IMR-90 (cell line): ENCODE results near the gene CPB1. TPM values are rescaled to one million over a fixed set of nuclear protein-coding genes. Genes with fewer than 3 reads are reported as not detected.

Experiments used
- ATAC-seq: fragments of 200-7000 bp; cut with Tn5 transposase; 2 replicates; pipeline ENCODE4 v1.9.1; 2020; ENCODE audit warnings: low read depth, mild to moderate bottlenecking, moderate library complexity
- BruUV-seq: library from RNA; stranded (reverse); fragments of 400-500 nt; replicated peaks from 2 replicates; lab custom pipeline; 2021; lab: Mats Ljungman, UMichigan
- CTCF ChIA-PET: fragments of 300-600 bp; formaldehyde crosslinking; extraction: SDS; loops from one replicate; lab custom pipeline; 2021; ENCODE audit warnings: antibody characterized with exemption; lab: Yijun Ruan, JAX
- POLR2A ChIA-PET: fragments of 300-600 bp; sonication (Branson Sonifier 250); formaldehyde crosslinking; loops from one replicate; lab custom pipeline; 2022; ENCODE audit warnings: antibody characterized with exemption; ENCODE audit not compliant: unreplicated experiment; lab: Charles Lee
- DNase-seq: peaks from one replicate; pipeline ENCODE4 v3.0.0; 2013
- H2AFZ ChIP-seq: replicated peaks from 2 replicates; pipeline ENCODE3; 2013; ENCODE audit warnings: low read length, mild to moderate bottlenecking; ENCODE audit not compliant: poor library complexity
- H2AK5ac ChIP-seq: 2 replicates; pipeline ENCODE4 v1.6.1; 2013; ENCODE audit warnings: low read depth, low read length, inconsistent platforms
- H2AK9ac ChIP-seq: replicated peaks from 2 replicates; pipeline ENCODE3; 2013; ENCODE audit warnings: mild to moderate bottlenecking, low read depth, low read length, moderate library complexity; ENCODE audit not compliant: poor library complexity
- H2BK120ac ChIP-seq: 2 replicates; pipeline ENCODE4 v1.6.1; 2013; ENCODE audit warnings: low read depth, low read length, inconsistent platforms
- H2BK15ac ChIP-seq: 3 replicates; pipeline ENCODE4 v1.6.1; 2013; ENCODE audit warnings: low read depth, low read length, inconsistent platforms
- H2BK20ac ChIP-seq: 2 replicates; pipeline ENCODE4 v1.6.1; 2013; ENCODE audit warnings: low read depth, mild to moderate bottlenecking, inconsistent platforms, low read length, moderate library complexity
- H2BK5ac ChIP-seq: 2 replicates; pipeline ENCODE4 v1.6.1; 2013; ENCODE audit warnings: mild to moderate bottlenecking, low read depth, low read length, inconsistent platforms; ENCODE audit not compliant: poor library complexity, severe bottlenecking
- H3K14ac ChIP-seq: replicated peaks from 2 replicates; pipeline ENCODE4 v1.6.1; 2013; ENCODE audit warnings: low read depth, low read length, inconsistent platforms
- H3K18ac ChIP-seq: 2 replicates; pipeline ENCODE4 v1.6.1; 2013; ENCODE audit warnings: low read depth, low read length, control low read depth
- H3K23ac ChIP-seq: 2 replicates; pipeline ENCODE4 v1.6.1; 2013; ENCODE audit warnings: low read depth, low read length, inconsistent platforms
- H3K27ac ChIP-seq: 2 replicates; pipeline ENCODE4 v1.5.1; 2013; ENCODE audit warnings: mild to moderate bottlenecking, control low read depth, low read length; ENCODE audit not compliant: insufficient read depth
- H3K27me3 ChIP-seq: 2 replicates; pipeline ENCODE4 v1.6.1; 2013; ENCODE audit warnings: low read length; ENCODE audit not compliant: control insufficient read depth, insufficient read depth
- H3K36me3 ChIP-seq: 2 replicates; pipeline ENCODE4 v1.6.1; 2013; ENCODE audit warnings: low read length, mixed read lengths; ENCODE audit not compliant: control insufficient read depth, insufficient read depth
- H3K4ac ChIP-seq: 2 replicates; pipeline ENCODE4 v1.6.1; 2013; ENCODE audit warnings: low read depth, low read length, inconsistent platforms
- H3K4me1 ChIP-seq: 2 replicates; pipeline ENCODE4 v1.6.1; 2013; ENCODE audit warnings: low read length, mixed read lengths; ENCODE audit not compliant: control insufficient read depth, insufficient read depth
- H3K4me2 ChIP-seq: 2 replicates; pipeline ENCODE4 v1.6.1; 2013; ENCODE audit warnings: low read depth, mild to moderate bottlenecking, control low read depth, low read length, moderate library complexity
- H3K4me3 ChIP-seq: 2 replicates; pipeline ENCODE4 v1.5.1; 2013; ENCODE audit warnings: low read depth, mild to moderate bottlenecking, control low read depth, low read length, moderate library complexity; ENCODE audit not compliant: insufficient read depth
- H3K56ac ChIP-seq: 2 replicates; pipeline ENCODE4 v1.6.1; 2013; ENCODE audit warnings: low read length, inconsistent platforms; ENCODE audit not compliant: insufficient read depth; ENCODE audit errors: extremely low read depth
- H3K79me1 ChIP-seq, 2 experiments: 2 replicates each; pipeline ENCODE4 v1.6.1; 2013; ENCODE audit warnings: low read length in 2 of 2, inconsistent platforms in 1 of 2, low read depth in 1 of 2
- H3K9ac ChIP-seq: 2 replicates; pipeline ENCODE4 v1.6.1; 2013; ENCODE audit warnings: low read depth, low read length, control low read depth
- H3K9me1 ChIP-seq: 2 replicates; pipeline ENCODE4 v1.6.1; 2013; ENCODE audit warnings: low read length, inconsistent platforms; ENCODE audit not compliant: insufficient read depth
- H3K9me3 ChIP-seq: 2 replicates; pipeline ENCODE4 v1.6.1; 2013; ENCODE audit warnings: low read length; ENCODE audit not compliant: control insufficient read depth, insufficient read depth
- H4K20me1 ChIP-seq: 2 replicates; pipeline ENCODE4 v1.6.1; 2013; ENCODE audit warnings: low read length, inconsistent platforms; ENCODE audit not compliant: insufficient read depth
- H4K5ac ChIP-seq: 2 replicates; pipeline ENCODE4 v1.6.1; 2013; ENCODE audit warnings: mild to moderate bottlenecking, low read depth, low read length, control low read depth
- H4K8ac ChIP-seq, 2 experiments: 2 replicates each; pipeline ENCODE4 v1.6.1; 2013; ENCODE audit warnings: low read depth in 2 of 2, low read length in 2 of 2, control low read depth in 1 of 2, inconsistent platforms in 1 of 2
- H4K91ac ChIP-seq: 2 replicates; pipeline ENCODE4 v1.6.1; 2013; ENCODE audit warnings: low read depth, low read length, inconsistent platforms; ENCODE audit not compliant: insufficient read depth
- BHLHE40 ChIP-seq: fragments of 150-350 bp; IDR thresholded peaks from 2 replicates; pipeline ENCODE4 v1.6.1; 2016; ENCODE audit warnings: mild to moderate bottlenecking, low read depth, low read length
- CEBPB ChIP-seq: IDR thresholded peaks from 2 replicates; pipeline ENCODE4 v1.6.1; 2012; ENCODE audit warnings: low read depth, low read length, improper control_type of control experiment
- CHD1 ChIP-seq: IDR thresholded peaks from 2 replicates; pipeline ENCODE4 v1.6.1; 2012; ENCODE audit warnings: low read depth, low read length, improper control_type of control experiment
- CTCF ChIP-seq: conservative IDR thresholded peaks from 2 replicates; pipeline ENCODE4 v1.5.1; 2012; ENCODE audit warnings: mild to moderate bottlenecking, low read depth, low read length, improper control_type of control experiment
- ELK1 ChIP-seq: fragments of 150-350 bp; IDR thresholded peaks from 2 replicates; pipeline ENCODE4 v1.6.1; 2016; ENCODE audit warnings: low read depth, mild to moderate bottlenecking, low read length, moderate library complexity, borderline replicate concordance
- FOS ChIP-seq: fragments of 150-350 bp; IDR thresholded peaks from 2 replicates; pipeline ENCODE4 v1.6.1; 2016; ENCODE audit warnings: low read depth, low read length
- MAFK ChIP-seq: IDR thresholded peaks from 2 replicates; pipeline ENCODE4 v1.6.1; 2012; ENCODE audit warnings: low read depth, low read length, improper control_type of control experiment
- MAZ ChIP-seq: IDR thresholded peaks from 2 replicates; pipeline ENCODE4 v1.6.1; 2012; ENCODE audit warnings: low read depth, mild to moderate bottlenecking, low read length, improper control_type of control experiment, moderate library complexity, borderline replicate concordance
- MXI1 ChIP-seq: IDR thresholded peaks from 2 replicates; pipeline ENCODE4 v1.6.1; 2012; ENCODE audit warnings: low read depth, mild to moderate bottlenecking, low read length, moderate library complexity, borderline replicate concordance
- NFE2L2 ChIP-seq: fragments of 150-350 bp; IDR thresholded peaks from 2 replicates; pipeline ENCODE4 v1.6.1; 2016; ENCODE audit warnings: low read depth, mild to moderate bottlenecking, low read length
- POLR2A ChIP-seq: IDR thresholded peaks from 2 replicates; pipeline ENCODE4 v1.6.1; 2012; ENCODE audit warnings: mild to moderate bottlenecking, low read depth, low read length
- RAD21 ChIP-seq: IDR thresholded peaks from 2 replicates; pipeline ENCODE4 v1.6.1; 2012; ENCODE audit warnings: low read length, improper control_type of control experiment
- RCOR1 ChIP-seq: IDR thresholded peaks from 2 replicates; pipeline ENCODE4 v1.6.1; 2012; ENCODE audit warnings: mild to moderate bottlenecking, low read length, improper control_type of control experiment; ENCODE audit not compliant: insufficient replicate concordance
- RFX5 ChIP-seq: IDR thresholded peaks from 2 replicates; pipeline ENCODE4 v1.8.0; 2012; ENCODE audit warnings: low read depth, mild to moderate bottlenecking, low read length, moderate library complexity
- SMC3 ChIP-seq: fragments of 150-350 bp; IDR thresholded peaks from 2 replicates; pipeline ENCODE4 v1.6.1; 2016; ENCODE audit warnings: low read depth, mild to moderate bottlenecking, antibody characterized with exemption, low read length, moderate library complexity
- USF2 ChIP-seq: fragments of 150-350 bp; IDR thresholded peaks from 2 replicates; pipeline ENCODE4 v1.6.1; 2017; ENCODE audit warnings: mild to moderate bottlenecking, antibody characterized with exemption, low read length, low read depth
- WGBS, 2 experiments: methylation state at CpG; one replicate each; pipeline versions ENCODE4 v1.1.5 to v1.1.7; 2013; ENCODE audit warnings: missing lambda C conversion rate in 2 of 2; ENCODE audit not compliant: insufficient read length in 1 of 2; ENCODE audit errors: extremely low coverage in 2 of 2; 5-methylcytosine and 5-hydroxymethylcytosine counted together
- dilution Hi-C: fragments of 300-500 bp; cut with HindIII; formaldehyde crosslinking; loops from one replicate; pipeline ENCODE4 v1.14.3; 2018; ENCODE audit warnings: low sequenced_read_pairs; ENCODE audit not compliant: unreplicated experiment
- in situ Hi-C: fragments of 300-500 bp; cut with MboI; formaldehyde crosslinking; loops from 3 replicates; pipeline ENCODE4 v1.14.3; 2019; ENCODE audit warnings: low sequenced_read_pairs, inconsistent platforms, mixed read lengths
- intact Hi-C: fragments of 100-400 bp; cut with micrococcal nuclease; formaldehyde crosslinking; loops from 2 replicates; pipeline ENCODE4 v1.10.0; 2022
- polyA plus RNA-seq, 3 experiments: library from polyadenylated mRNA; depleted of rRNA; stranded (reverse); fragments of >200 nt; gene quantifications; 2 replicates each; pipeline ENCODE4 v1.2.3, GENCODE V29; 2012; ENCODE audit warnings: low replicate concordance in 1 of 3
- total RNA-seq: library from RNA; depleted of rRNA; stranded (reverse); fragments of >200 nt; gene quantifications from 2 replicates; pipeline ENCODE4 v1.2.3, GENCODE V29; 2012

CPB1 gene
- total and polyA plus RNA-seq, 2 of the 4 experiments (the other 2 are of a cell fraction) = not detected

- H3K9me3 ChIP-seq = no peaks in the 10 kb centered on the region
- H3K27ac ChIP-seq = no peak overlapping the region
- in situ Hi-C loops = no loop called here
- dilution Hi-C loops = no loop called here
- no peaks in the 10 kb centered on the region for H3K79me1 ChIP-seq
- intact Hi-C loops = loop anchor here (10.0 kb wide), 1 partner anchor 435 kb away; no protein-coding TSS in a partner anchor
- H4K5ac ChIP-seq = no peak overlapping the region
- no peak overlapping the region for H4K8ac ChIP-seq
- H3K9ac ChIP-seq = no peak overlapping the region
- peaks cover 6% of the 10 kb centered on the region for H3K27me3 ChIP-seq
- no peak overlapping the region for H3K18ac ChIP-seq
- no peak overlapping the region for H2BK120ac ChIP-seq
- no peak overlapping the region for H3K4me3 ChIP-seq
- no peak for DNase-seq
- no peak overlapping the region for H3K14ac ChIP-seq
- no peaks in the 10 kb centered on the region for H4K20me1 ChIP-seq
- no peak overlapping the region for H2AK5ac ChIP-seq
- WGBS, 2 experiments = no CpG with 5 or more reads among the region's 3 CpGs
- H3K23ac ChIP-seq = no peak overlapping the region
- no peaks in the 10 kb centered on the region for H3K36me3 ChIP-seq
- no peaks in the 10 kb centered on the region for H3K9me1 ChIP-seq
- H2AK9ac ChIP-seq = no peak overlapping the region
- H2AFZ ChIP-seq = no peak overlapping the region
- no peak overlapping the region for H3K4me2 ChIP-seq
- H2BK20ac ChIP-seq = no peak overlapping the region
- H3K4ac ChIP-seq = no peak overlapping the region
- BruUV-seq = no TSS peak
- H3K56ac ChIP-seq = no peak overlapping the region
- ATAC-seq = no peak
- TF ChIP-seq BHLHE40 (no peak), CEBPB (no peak), RCOR1 (no peak), MAZ (no peak), SMC3 (no peak), FOS (no peak), CHD1 (no peak), CTCF (no peak), ELK1 (no peak), MAFK (no peak), USF2 (no peak), NFE2L2 (no peak), RAD21 (no peak), RFX5 (no peak), MXI1 (no peak), POLR2A (no peak)
- ChIA-PET POLR2A (no interaction called here), CTCF (no interaction called here)
- no peak overlapping the region for H4K91ac ChIP-seq
- H2BK5ac ChIP-seq = no peak overlapping the region
- no peaks in the 10 kb centered on the region for H3K4me1 ChIP-seq
- H2BK15ac ChIP-seq = no peak overlapping the region
These were observed 2.3 kb downstream of the CPB1 start for GRCh38 chr3:148829926-148830325.
